H1 (cell line): ENCODE results near the gene KLHL29. TPM values are rescaled to one million over a fixed set of nuclear protein-coding genes. Genes with fewer than 3 reads are reported as not detected.

Experiments
- CTCF ChIA-PET: fragments of 300-600 bp; sonication (Branson Sonifier 250); formaldehyde crosslinking; loops from one replicate; lab custom pipeline; 2021; ENCODE audit not compliant: partially characterized antibody; lab: Charles Lee
- POLR2A ChIA-PET: fragments of 300-600 bp; sonication (Branson Sonifier 250); formaldehyde crosslinking; loops from one replicate; lab custom pipeline; 2021; ENCODE audit warnings: inconsistent platforms; ENCODE audit not compliant: partially characterized antibody; lab: Charles Lee
- DNase-seq, 2 experiments: peaks; one replicate each; pipeline versions ENCODE4 v3.0.0 to v3.0.0-alpha.2; 2010 to 2022; ENCODE audit warnings: low spot score in 2 of 2, low read depth in 1 of 2, mixed read lengths in 1 of 2
- FAIRE-seq: peaks from 2 replicates; lab custom pipeline; 2011; peaks lifted over from hg19 to GRCh38; lab: Jason Lieb, UNC
- H2AFZ ChIP-seq: 2 replicates; pipeline ENCODE4 v1.8.1; 2012; ENCODE audit warnings: low read length, inconsistent platforms
- H2AK5ac ChIP-seq: 2 replicates; pipeline ENCODE4 v1.6.1; 2013; ENCODE audit warnings: low read depth, low read length
- H2BK120ac ChIP-seq: replicated peaks from 2 replicates; pipeline ENCODE3; 2013; ENCODE audit warnings: low read depth, low read length, inconsistent platforms
- H2BK12ac ChIP-seq: 2 replicates; pipeline ENCODE4 v1.6.1; 2013; ENCODE audit warnings: low read depth, low read length
- H2BK15ac ChIP-seq: 2 replicates; pipeline ENCODE4 v1.6.1; 2013; ENCODE audit warnings: low read length
- H2BK20ac ChIP-seq: 2 replicates; pipeline ENCODE4 v1.6.1; 2013; ENCODE audit warnings: low read length
- H2BK5ac ChIP-seq: 2 replicates; pipeline ENCODE4 v1.6.1; 2013; ENCODE audit warnings: low read depth, low read length
- H3K14ac ChIP-seq: 2 replicates; pipeline ENCODE4 v1.6.1; 2013; ENCODE audit warnings: inconsistent platforms; ENCODE audit not compliant: insufficient read length
- H3K18ac ChIP-seq: 2 replicates; pipeline ENCODE4 v1.6.1; 2013; ENCODE audit warnings: low read length; ENCODE audit errors: extremely low read depth
- H3K23ac ChIP-seq: 2 replicates; pipeline ENCODE4 v1.6.1; 2013; ENCODE audit warnings: inconsistent platforms; ENCODE audit not compliant: insufficient read length
- H3K23me2 ChIP-seq: 2 replicates; pipeline ENCODE4 v1.6.1; 2013; ENCODE audit warnings: low read depth, low read length
- H3K27ac ChIP-seq: 2 replicates; pipeline ENCODE4 v1.6.1; 2011; ENCODE audit warnings: low read depth, low read length, inconsistent platforms
- H3K27me3 ChIP-seq, 4 experiments: replicated peaks in 1 of 4; 1 replicate in 1 of 4; 2 replicates in 3 of 4; pipeline versions ENCODE4 v1.6.1 to v1.8.1; 2011 to 2013; ENCODE audit warnings: low read length in 3 of 4, mild to moderate bottlenecking in 3 of 4, inconsistent platforms in 2 of 4, mixed read lengths in 2 of 4, moderate library complexity in 1 of 4; ENCODE audit not compliant: control insufficient read depth in 3 of 4, insufficient read depth in 3 of 4; ENCODE audit errors: extremely low read depth in 1 of 4
- H3K36me3 ChIP-seq, 4 experiments: 2 replicates each; pipeline versions ENCODE4 v1.6.1 to v1.8.1; 2011 to 2013; ENCODE audit warnings: mild to moderate bottlenecking in 4 of 4, low read length in 3 of 4, moderate library complexity in 2 of 4, control low read depth in 1 of 4, inconsistent platforms in 1 of 4; ENCODE audit not compliant: insufficient read depth in 4 of 4, control insufficient read depth in 2 of 4
- H3K4ac ChIP-seq: replicated peaks from 2 replicates; pipeline ENCODE3; 2013; ENCODE audit warnings: low read length, low read depth, mixed read lengths, inconsistent platforms; ENCODE audit not compliant: insufficient read length
- H3K4me1 ChIP-seq, 4 experiments: replicated peaks in 1 of 4; 1 replicate in 1 of 4; 2 replicates in 3 of 4; pipeline versions ENCODE4 v1.6.1 to v1.8.1; 2011 to 2013; ENCODE audit warnings: low read length in 3 of 4, inconsistent platforms in 2 of 4, mixed read lengths in 1 of 4; ENCODE audit not compliant: insufficient read depth in 4 of 4, control insufficient read depth in 3 of 4
- H3K4me2 ChIP-seq, 2 experiments: 2 replicates each; pipeline versions ENCODE4 v1.6.1 to v1.8.1; 2011 to 2013; ENCODE audit warnings: low read depth in 2 of 2, low read length in 2 of 2, control low read depth in 1 of 2, inconsistent platforms in 1 of 2, mild to moderate bottlenecking in 1 of 2; ENCODE audit not compliant: insufficient read depth in 1 of 2
- H3K4me3 ChIP-seq, 4 experiments: fragments of 200-600, 300-600 bp in 1 of 4; sonication (generic), shearing (Covaris generic), sonication (Bioruptor Twin) in 1 of 4; 2 replicates each; pipeline versions ENCODE4 v1.5.1 to v1.8.1; 2011 to 2016; ENCODE audit warnings: low read length in 4 of 4, low read depth in 3 of 4, control low read depth in 2 of 4, inconsistent platforms in 2 of 4, mild to moderate bottlenecking in 2 of 4, mixed read lengths in 1 of 4, moderate library complexity in 1 of 4; ENCODE audit not compliant: insufficient read depth in 2 of 4; ENCODE audit errors: extremely low read depth in 1 of 4
- H3K56ac ChIP-seq: replicated peaks from 2 replicates; pipeline ENCODE3; 2013; ENCODE audit warnings: low read depth, mild to moderate bottlenecking, mixed read lengths, low read length, inconsistent platforms; ENCODE audit not compliant: insufficient read length
- H3K79me1 ChIP-seq: 2 replicates; pipeline ENCODE4 v1.6.1; 2013; ENCODE audit warnings: low read depth, low read length, control low read depth
- H3K79me2 ChIP-seq, 2 experiments: 2 replicates each; pipeline versions ENCODE4 v1.6.1 to v1.8.1; 2012 to 2013; ENCODE audit warnings: low read length in 2 of 2, mild to moderate bottlenecking in 2 of 2, inconsistent platforms in 1 of 2; ENCODE audit not compliant: insufficient read depth in 2 of 2, control insufficient read depth in 1 of 2
- H3K9ac ChIP-seq, 4 experiments: replicated peaks in 1 of 4; 1 replicate in 1 of 4; 2 replicates in 3 of 4; pipeline versions ENCODE4 v1.6.1 to v1.8.1; 2011 to 2013; ENCODE audit warnings: low read depth in 3 of 4, low read length in 3 of 4, control low read depth in 2 of 4, mild to moderate bottlenecking in 2 of 4, moderate library complexity in 2 of 4, inconsistent platforms in 1 of 4; ENCODE audit errors: extremely low read depth in 1 of 4
- H3K9me3 ChIP-seq, 2 experiments: 2 replicates each; pipeline versions ENCODE4 v1.6.1 to v1.8.1; 2012 to 2013; ENCODE audit warnings: mild to moderate bottlenecking in 2 of 2, moderate library complexity in 2 of 2, control low read depth in 1 of 2, inconsistent platforms in 1 of 2, low read depth in 1 of 2, low read length in 1 of 2, mixed read lengths in 1 of 2; ENCODE audit not compliant: insufficient read depth in 2 of 2
- H4K20me1 ChIP-seq, 2 experiments: replicated peaks in 1 of 2; 2 replicates each; pipeline versions ENCODE3 to v1.8.1; 2011 to 2013; ENCODE audit warnings: inconsistent platforms in 2 of 2, low read length in 2 of 2, mild to moderate bottlenecking in 1 of 2; ENCODE audit not compliant: insufficient read depth in 2 of 2, control insufficient read depth in 1 of 2
- H4K5ac ChIP-seq: 2 replicates; pipeline ENCODE4 v1.6.1; 2013; ENCODE audit warnings: low read length, low read depth, mixed read lengths, inconsistent platforms; ENCODE audit not compliant: insufficient read length
- H4K8ac ChIP-seq: 2 replicates; pipeline ENCODE4 v1.8.0; 2013; ENCODE audit warnings: mild to moderate bottlenecking, moderate library complexity, low read length, inconsistent platforms; ENCODE audit not compliant: insufficient read depth; ENCODE audit errors: extremely low read depth
- H4K91ac ChIP-seq: replicated peaks from 2 replicates; pipeline ENCODE3; 2013; ENCODE audit warnings: low read length, mixed read lengths, inconsistent platforms; ENCODE audit not compliant: insufficient read length
- CHD1 ChIP-seq: IDR thresholded peaks from 2 replicates; pipeline ENCODE4 v1.6.1; 2012; ENCODE audit warnings: low read depth, low read length, improper control_type of control experiment
- SAP30 ChIP-seq: fragments of 300-600 bp; sonication (generic); IDR thresholded peaks from 2 replicates; pipeline ENCODE4 v1.7.1; 2012; ENCODE audit warnings: low read length, moderate library complexity, mild to moderate bottlenecking, inconsistent platforms; ENCODE audit not compliant: insufficient read depth, insufficient replicate concordance
- WGBS, 2 experiments: shearing (Covaris generic) in 1 of 2; methylation state at CpG; one replicate each; pipeline versions ENCODE4 v1.1.6 to v1.1.7; 2013 to 2015; ENCODE audit warnings: low lambda C conversion rate in 2 of 2, mixed read lengths in 2 of 2, inconsistent platforms in 1 of 2, low coverage in 1 of 2, missing lambda C conversion rate in 1 of 2; ENCODE audit not compliant: insufficient replicate concordance in 2 of 2, insufficient coverage in 1 of 2, insufficient read length in 1 of 2; ENCODE audit errors: extremely low coverage in 1 of 2, missing lambda C conversion rate in 1 of 2; 5-methylcytosine and 5-hydroxymethylcytosine counted together
- polyA plus RNA-seq, 7 experiments: library from polyadenylated mRNA; depleted of rRNA in 3 of 7; stranded (reverse) in 5 of 7; unstranded in 2 of 7; fragments of >200 nt in 5 of 7; fragments of 200-250 nt in 2 of 7; gene quantifications; 1 replicate in 5 of 7; 2 replicates in 1 of 7; 4 replicates in 1 of 7; pipeline versions ENCODE4 v1.2.1 to v1.2.3, GENCODE V29; 2011 to 2013; ENCODE audit warnings: missing spikeins in 2 of 7, mixed read lengths in 2 of 7
- total RNA-seq: library from RNA; stranded (reverse); fragmentation: NEBNext Ultra II Directional; extraction: Animal tissue kit (Norgen Biotek cat#: 25700); gene quantifications from 2 replicates; pipeline ENCODE4 v1.2.1, GENCODE V29; 2021
- TF ChIP-seq, protein P1 (sequence below), 3 experiments: IDR thresholded peaks; 1 replicate in 2 of 3; 2 replicates in 1 of 3; pipeline versions ENCODE4 v1.5.1 to v1.6.1; 2011; ENCODE audit warnings: low read length in 3 of 3, mild to moderate bottlenecking in 3 of 3, inconsistent platforms in 2 of 3, low read depth in 1 of 3, moderate library complexity in 1 of 3; ENCODE audit not compliant: insufficient read depth in 1 of 3; ENCODE audit errors: control extremely low read depth in 1 of 3

The KLHL29 gene
- total and polyA plus RNA-seq, 2 of the 8 experiments (the other 6 are each of a cell fraction or from before 2014, with no cell fraction given) = 1.1 to 4.7 TPM

DNA sequence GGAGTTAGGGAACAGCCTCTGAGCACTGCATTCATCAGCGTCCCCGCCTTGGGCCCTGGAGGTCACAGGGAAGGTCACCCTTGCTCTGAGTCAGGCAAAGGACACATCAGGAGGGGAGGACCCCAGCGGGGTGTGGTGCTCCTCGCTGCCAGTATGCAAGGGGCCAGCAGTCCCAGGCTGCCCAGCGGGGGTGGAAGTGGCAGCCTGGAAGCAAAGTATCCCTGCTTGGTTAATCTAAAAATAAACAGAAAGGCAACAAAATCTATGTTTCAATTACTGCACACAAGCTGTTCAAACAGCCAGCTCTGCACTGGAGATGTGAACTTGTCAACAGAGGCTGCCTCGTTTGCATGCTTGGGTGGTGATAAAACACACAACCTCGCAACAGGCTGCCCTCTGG, 164.1 kb downstream of the KLHL29 start:
- no peak overlapping the region for H2BK20ac ChIP-seq
- H3K23ac ChIP-seq = no peak overlapping the region
- H3K4me2 ChIP-seq = no peak overlapping the region
- H4K91ac ChIP-seq = no peak overlapping the region
- peak overlapping the region; percentile 60 for H3K18ac ChIP-seq
- FAIRE-seq = no peak
- H2BK120ac ChIP-seq = no peak overlapping the region
- no peak overlapping the region for H4K5ac ChIP-seq
- H3K27ac ChIP-seq = no peak overlapping the region
- H2BK12ac ChIP-seq = no peak overlapping the region
- CTCF ChIA-PET = interaction anchor here (2.0 kb wide), 1 partner anchor 18 kb away, joined by 6 read pairs; no protein-coding TSS in a partner anchor
- no peaks in the 10 kb centered on the region; the same call in 1 of the 2 replicates for H3K23me2 ChIP-seq
- no peak overlapping the region for H3K4ac ChIP-seq
- no peaks in the 10 kb centered on the region for H3K79me2 ChIP-seq
- no peaks in the 10 kb centered on the region for H3K36me3 ChIP-seq
- no peak overlapping the region for H3K4me3 ChIP-seq
- H2AFZ ChIP-seq = no peak overlapping the region
- H4K20me1 ChIP-seq = no peaks in the 10 kb centered on the region
- no peak overlapping the region for H3K14ac ChIP-seq
- no peaks in the 10 kb centered on the region for H3K27me3 ChIP-seq
- WGBS, 2 experiments = 74% methylated on average over 7 of the region's 7 CpGs; no CpG with 5 or more reads in 1 of the 2 experiments
- no peaks in the 10 kb centered on the region for H3K79me1 ChIP-seq
- POLR2A ChIA-PET = no interaction called here
- no peak overlapping the region for H4K8ac ChIP-seq
- H2BK5ac ChIP-seq = no peak overlapping the region
- no peak for DNase-seq
- no peak overlapping the region for H2BK15ac ChIP-seq
- no peak overlapping the region for H3K9ac ChIP-seq
- no peak overlapping the region for H2AK5ac ChIP-seq
- H3K4me1 ChIP-seq = peaks cover 0 to 5% (median 1%) of the 10 kb centered on the region in 4 experiments; a peak in 3 of 7 replicates
- no peak overlapping the region for H3K56ac ChIP-seq
- H3K9me3 ChIP-seq = no peaks in the 10 kb centered on the region
- no peak for TF ChIP-seq SAP30
- TF ChIP-seq, protein P1, sequence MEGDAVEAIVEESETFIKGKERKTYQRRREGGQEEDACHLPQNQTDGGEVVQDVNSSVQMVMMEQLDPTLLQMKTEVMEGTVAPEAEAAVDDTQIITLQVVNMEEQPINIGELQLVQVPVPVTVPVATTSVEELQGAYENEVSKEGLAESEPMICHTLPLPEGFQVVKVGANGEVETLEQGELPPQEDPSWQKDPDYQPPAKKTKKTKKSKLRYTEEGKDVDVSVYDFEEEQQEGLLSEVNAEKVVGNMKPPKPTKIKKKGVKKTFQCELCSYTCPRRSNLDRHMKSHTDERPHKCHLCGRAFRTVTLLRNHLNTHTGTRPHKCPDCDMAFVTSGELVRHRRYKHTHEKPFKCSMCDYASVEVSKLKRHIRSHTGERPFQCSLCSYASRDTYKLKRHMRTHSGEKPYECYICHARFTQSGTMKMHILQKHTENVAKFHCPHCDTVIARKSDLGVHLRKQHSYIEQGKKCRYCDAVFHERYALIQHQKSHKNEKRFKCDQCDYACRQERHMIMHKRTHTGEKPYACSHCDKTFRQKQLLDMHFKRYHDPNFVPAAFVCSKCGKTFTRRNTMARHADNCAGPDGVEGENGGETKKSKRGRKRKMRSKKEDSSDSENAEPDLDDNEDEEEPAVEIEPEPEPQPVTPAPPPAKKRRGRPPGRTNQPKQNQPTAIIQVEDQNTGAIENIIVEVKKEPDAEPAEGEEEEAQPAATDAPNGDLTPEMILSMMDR (IDR thresholded peaks at IDR 0.05; ENCODE audit: control extremely low read depth in 1 of 3, insufficient read depth in 1 of 3, low read depth in 1 of 3, low read length in 3 of 3) = no peak
- no peak for TF ChIP-seq CHD1
